AG10803 (cell line): Measurements from ENCODE around the gene SPARCL1.

Experiments used
- DNase-seq: peaks from one replicate; pipeline ENCODE4 v3.0.0; 2010; ENCODE audit warnings: low read depth
- H3K4me3 ChIP-seq: 2 replicates; pipeline ENCODE4 v1.5.1; 2011; ENCODE audit warnings: mild to moderate bottlenecking, low read length, control low read depth
- TF ChIP-seq, protein P1 (sequence below): conservative IDR thresholded peaks from 2 replicates; pipeline ENCODE4 v1.5.1; 2011; ENCODE audit warnings: mild to moderate bottlenecking, low read length, control low read depth, inconsistent platforms

SPARCL1 gene

DNA sequence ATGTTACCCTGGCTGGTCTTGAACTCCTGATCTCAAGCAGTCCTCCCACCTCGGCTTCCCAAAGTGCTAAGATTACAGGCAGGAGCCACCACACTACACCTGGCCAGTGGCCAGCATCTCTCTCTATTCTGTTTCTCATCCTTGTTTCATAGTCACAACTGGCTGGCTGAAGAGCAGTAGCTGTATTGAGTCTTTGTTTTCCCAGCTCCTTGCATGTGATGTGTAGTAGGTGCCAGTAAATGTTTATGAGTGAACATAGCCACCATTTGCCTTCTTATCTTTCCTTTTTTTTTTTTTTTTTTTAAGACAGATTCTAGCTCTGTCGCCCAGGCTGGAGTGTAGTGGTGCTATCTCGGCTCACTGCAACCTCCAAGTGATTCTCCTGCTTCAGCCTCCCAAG is 83.2 kb downstream of the SPARCL1 start:
- H3K4me3 ChIP-seq: no peak overlapping the region
- TF ChIP-seq, protein P1, sequence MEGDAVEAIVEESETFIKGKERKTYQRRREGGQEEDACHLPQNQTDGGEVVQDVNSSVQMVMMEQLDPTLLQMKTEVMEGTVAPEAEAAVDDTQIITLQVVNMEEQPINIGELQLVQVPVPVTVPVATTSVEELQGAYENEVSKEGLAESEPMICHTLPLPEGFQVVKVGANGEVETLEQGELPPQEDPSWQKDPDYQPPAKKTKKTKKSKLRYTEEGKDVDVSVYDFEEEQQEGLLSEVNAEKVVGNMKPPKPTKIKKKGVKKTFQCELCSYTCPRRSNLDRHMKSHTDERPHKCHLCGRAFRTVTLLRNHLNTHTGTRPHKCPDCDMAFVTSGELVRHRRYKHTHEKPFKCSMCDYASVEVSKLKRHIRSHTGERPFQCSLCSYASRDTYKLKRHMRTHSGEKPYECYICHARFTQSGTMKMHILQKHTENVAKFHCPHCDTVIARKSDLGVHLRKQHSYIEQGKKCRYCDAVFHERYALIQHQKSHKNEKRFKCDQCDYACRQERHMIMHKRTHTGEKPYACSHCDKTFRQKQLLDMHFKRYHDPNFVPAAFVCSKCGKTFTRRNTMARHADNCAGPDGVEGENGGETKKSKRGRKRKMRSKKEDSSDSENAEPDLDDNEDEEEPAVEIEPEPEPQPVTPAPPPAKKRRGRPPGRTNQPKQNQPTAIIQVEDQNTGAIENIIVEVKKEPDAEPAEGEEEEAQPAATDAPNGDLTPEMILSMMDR: no peak
- no peak for DNase-seq

DNA sequence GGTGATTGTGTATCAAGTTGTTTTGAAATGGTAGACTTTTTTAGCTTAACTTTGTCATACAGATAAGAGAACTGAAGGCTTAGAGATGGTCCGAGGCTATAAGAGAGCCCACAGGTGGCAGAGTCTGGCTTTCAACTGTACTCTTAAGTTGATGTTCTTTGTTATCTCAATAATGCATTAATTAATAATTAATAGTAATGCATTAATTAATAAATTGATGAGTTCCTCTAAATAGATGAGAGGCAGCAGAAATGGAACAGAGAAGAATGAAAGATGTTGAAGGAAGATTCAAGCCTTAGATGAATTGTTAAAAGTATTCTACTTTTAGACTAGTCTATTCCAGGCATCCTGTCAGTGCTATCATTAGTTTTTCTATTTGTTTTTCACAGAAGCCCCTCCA is 84.4 kb downstream of the SPARCL1 start:
- H3K4me3 ChIP-seq: no peak overlapping the region
- TF ChIP-seq, protein P1: no peak
- DNase-seq: no peak

DNA sequence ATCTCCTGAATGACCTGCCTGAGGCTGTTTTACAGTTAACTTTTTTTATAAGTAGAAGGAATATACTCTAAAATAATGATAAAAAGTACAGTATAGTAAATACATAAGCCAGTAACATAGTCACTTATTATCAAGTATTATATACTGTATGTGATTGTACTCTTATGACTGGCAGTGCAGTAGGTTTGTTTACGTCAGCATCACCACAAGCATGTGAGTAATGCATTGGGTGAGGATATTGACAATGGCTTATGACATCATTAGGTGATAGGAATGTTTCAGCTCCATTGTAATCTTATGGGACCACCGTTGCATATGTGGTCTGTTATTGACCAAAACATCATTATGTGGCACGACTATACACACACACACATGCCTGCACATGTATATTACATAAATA is 86.3 kb downstream of the SPARCL1 start:
- DNase-seq: no peak
- TF ChIP-seq, protein P1: no peak

DNA sequence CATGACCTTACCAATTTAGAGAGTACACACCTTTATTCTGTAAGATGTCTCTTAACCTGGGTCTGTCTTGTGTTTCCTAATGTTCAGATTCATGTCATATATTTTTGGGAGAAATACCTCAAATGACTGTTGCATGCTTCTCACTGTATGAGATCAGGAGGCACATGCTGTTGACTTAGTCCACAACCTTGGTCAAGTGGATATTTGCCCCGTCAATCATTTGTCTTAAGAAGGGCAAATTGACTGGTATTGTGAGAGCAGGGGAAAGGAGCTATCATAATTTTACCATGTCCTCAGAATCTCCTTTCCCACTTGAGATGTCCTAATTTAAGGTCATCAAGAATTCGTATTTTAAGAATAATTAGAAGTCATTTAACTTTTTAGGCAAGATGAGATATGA is 95.8 kb downstream of the SPARCL1 start:
- no peak for DNase-seq
- no peak overlapping the region for H3K4me3 ChIP-seq
- TF ChIP-seq, protein P1: no peak

More for the DNA sequence above, 86.3 kb downstream of the SPARCL1 start:
- H3K4me3 ChIP-seq: no peak overlapping the region

DNA sequence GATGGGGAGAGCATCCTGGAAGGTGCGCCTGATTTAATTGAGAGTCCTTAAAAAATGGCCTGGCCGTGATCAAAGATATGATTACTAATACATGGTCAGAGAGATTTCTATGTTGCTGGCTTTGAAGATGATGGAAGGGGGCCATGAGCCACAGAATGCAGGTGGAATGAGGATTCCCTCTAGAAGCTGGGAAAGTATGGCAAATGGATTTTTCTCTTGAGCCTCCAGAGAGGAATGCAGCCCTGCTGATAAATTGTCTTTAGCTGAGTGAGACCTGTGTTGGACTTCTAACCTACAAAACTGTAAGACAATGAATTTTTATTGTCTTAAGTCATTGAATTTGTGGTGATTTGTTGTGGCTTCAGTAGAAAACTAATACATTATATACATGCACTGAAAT is 99.1 kb downstream of the SPARCL1 start:
- no peak for DNase-seq
- no peak overlapping the region for H3K4me3 ChIP-seq
- TF ChIP-seq, protein P1: no peak

DNA sequence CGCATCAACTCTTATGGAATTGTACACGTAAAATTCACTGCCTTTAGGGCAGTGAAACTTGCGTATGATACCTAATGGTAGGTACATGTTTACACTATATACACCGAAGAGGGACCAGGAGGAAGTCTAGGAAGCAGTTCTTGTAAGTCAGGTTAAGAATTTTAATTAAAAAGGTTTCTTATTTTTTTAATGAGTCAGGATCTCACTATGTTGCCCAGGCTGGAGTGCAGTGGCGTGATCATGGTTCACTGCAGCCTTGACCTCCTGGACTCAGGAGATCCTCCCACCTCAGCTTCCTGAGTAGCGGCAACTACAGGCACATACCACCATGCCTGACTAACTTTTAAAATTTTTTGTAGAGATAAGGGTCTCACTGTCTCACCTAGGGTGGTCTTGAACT is 100.2 kb downstream of the SPARCL1 start:
- no peak overlapping the region for H3K4me3 ChIP-seq
- TF ChIP-seq, protein P1: no peak
- no peak for DNase-seq

DNA sequence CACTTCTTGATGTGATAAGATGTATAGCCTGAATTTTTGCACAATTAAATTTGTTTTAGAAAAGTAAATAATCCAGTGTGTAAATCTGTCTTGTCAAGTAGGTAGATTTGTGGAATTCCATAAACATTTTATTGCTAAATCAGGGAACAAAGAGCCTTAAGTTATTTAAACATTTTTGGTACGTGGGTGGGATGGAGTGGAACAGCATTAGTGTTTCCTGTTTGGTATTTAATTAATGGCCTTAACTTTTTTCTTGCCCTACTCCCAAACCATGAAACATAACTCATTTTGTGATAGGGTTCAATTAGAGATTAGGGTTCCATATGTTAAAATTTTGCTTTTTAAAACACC is 101.7 kb downstream of the SPARCL1 start:
- TF ChIP-seq, protein P1: no peak
- H3K4me3 ChIP-seq: no peak overlapping the region
- no peak for DNase-seq
